Measurements from ENCODE around the gene NELL1.

The NELL1 gene

DNA sequence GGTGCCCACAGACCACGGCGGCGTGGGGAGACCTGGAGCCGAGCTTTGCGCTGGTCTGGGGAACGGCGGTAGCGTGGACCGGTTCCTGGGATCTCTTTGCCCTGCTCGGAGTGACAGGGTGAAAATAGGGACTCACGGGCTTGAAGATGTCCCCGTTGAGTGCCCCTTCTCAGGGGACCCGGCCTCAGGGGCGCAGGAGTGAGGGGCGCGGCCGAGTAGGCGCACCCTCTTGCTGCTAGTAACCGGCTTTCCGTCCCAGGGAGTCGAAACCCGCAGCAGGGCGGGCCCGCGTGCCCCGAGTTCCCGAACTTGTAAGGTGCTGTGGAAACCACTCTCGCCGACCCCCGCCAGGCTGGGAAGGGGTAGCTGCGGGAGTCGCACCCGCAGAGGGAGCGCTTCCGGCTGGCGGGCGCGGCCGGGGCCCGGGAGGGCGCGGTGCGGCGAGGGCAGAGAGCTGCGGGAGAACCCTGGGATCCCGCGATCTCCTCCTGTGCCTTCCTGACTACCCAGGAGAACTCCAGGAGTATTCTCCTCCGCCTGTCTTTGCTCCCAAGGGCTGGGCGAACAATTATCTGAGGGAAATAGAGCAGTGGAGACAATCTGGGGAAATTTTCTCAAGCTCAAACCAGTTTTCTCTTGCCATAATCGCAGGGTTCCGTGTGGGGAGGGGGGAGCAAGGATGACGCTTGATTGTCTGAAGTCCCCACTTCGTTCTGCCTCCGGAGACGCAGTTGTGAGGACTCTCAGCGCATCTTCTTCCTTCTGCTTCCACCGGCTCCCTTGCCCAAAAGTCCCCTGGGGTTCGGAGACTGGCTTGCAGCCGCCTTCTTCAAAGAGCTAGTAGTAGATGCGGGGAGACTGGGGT, 666 bp downstream of the NELL1 start:
- no peak for DNase-seq

DNA sequence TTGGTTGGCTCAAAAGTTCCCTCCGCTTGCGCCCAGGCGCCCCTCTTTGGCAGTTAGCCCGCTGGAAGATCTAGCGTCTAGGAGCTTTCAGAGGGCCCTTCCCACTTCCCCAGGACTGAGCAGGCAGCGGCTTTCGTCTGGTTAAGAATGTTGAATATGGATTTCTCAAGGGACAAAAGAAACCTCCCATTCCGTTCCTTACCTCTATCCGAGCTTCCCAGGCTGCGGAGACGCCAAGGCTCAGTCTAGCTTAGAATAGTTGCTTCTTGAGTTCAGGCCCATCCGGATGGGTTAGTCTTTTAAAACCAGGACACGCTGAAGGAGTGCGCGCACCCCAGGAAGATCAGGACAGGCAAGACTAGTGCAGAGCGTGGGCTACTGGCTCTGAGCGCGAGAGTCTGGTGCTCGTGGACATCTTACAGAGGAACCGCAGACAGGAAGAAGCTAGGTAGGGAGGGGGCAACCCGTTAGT, 1.6 kb downstream of the NELL1 start:
- no peak for DNase-seq

DNA sequence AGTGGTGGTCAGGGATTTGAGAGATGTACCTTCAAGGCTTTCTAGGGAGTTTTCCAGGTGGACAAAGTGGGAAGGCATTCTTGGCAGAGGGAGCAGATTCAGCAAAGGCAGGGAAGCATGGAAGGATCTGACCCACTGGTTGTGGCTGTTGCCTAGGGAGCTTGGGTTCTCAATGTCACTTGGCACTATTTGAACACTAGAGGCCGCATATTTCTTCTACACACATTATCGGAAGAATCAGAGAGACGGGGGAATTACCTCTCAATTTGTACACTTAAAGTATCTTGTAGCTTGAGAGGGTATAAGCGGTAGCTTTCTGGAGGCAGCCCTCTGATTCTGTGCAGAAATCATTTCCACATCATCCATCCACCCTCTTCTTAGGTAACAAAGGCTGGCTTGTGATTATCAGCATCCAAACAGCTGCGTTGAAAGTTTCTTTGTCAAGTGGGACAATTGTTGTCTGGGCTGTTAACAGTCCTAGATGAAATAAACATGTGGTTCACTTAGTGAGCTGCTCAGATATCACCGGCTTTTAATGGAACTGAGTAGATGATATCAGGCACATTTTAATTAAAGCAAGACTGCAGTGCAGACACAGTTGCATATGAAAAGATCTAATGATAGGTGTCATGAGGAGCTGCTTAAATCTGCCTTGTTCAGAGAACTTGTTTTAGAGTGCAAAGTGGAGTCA, 2.6 kb downstream of the NELL1 start:
- peak; percentile 45 to 52 for DNase-seq

DNA sequence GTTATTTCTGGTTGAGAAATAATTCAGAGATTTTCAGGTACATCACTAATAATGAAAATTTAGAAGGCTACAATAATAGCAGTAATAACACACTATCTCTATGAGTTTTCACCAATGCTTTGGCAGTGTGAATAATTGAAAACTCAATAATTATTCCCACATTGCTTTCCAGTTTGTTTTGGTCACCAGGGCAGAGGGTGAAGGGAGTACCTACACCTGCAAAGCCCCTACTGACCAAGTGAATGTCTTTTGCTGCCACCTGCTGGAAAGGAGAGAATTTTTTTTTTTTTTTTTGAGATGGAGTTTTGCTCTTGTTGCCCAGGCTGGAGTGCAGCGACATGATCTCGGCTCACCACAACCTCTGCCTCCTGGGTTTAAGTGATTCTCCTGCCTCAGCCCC, 3.2 kb downstream of the NELL1 start:
- DNase-seq: no peak

DNA sequence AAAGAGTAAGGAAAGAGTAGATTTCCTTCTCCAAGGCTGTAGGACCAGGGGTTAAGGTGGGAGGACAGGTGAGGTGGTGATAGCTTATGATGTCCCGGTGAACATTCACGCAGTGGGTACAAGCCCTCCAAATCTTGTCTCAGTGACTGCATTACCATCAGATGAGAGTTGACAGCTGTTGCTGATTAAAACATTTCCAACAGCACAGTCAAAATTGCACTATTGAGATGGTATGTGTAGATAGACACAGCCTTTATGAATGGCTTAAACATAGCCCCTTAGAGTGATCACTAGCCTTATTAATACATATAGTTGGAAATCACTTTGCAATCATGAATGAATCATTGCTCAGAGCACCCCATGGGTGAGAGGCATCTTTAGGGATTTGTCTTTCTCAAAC, 7.3 kb downstream of the NELL1 start:
- no peak for DNase-seq

DNA sequence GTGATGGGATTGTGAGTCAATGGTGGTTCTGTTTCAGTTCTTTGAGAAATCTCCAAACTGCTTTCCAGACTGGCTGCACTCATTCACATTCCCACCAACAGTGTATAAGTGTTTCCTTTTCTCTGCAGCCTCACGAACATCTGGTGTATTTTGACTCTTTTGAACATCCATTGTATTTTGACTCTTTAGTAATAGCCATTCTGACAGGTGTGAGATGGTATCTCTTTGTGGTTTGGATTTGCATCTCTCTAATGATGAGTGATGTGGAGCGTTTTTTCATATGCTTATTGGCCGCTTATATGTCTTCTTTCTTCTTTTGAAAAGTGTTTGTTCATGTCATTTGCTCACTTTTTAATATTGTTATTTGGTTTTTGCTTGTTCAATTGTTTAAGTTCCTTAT, 19.4 kb downstream of the NELL1 start:
- DNase-seq: no peak

DNA sequence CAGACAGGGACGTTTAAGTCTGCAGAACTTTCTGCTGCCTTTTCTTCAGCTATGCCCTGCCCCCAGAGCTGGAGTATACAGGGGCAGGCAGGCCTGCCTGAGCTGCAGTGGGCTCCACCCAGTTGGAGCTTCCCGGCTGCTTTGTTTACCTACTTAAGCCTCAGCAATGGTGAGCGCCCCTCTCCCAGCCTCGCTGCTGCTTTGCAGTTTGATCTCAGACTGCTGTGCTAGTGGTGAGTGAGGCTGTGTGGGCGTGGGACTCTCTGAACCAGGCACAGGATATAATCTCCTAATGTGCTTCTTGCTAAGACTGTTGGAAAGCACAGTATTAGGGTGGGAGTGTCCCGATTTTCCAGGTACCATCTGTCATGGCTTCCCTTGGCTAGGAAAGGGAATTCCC, 38.5 kb downstream of the NELL1 start:
- DNase-seq: no peak

DNA sequence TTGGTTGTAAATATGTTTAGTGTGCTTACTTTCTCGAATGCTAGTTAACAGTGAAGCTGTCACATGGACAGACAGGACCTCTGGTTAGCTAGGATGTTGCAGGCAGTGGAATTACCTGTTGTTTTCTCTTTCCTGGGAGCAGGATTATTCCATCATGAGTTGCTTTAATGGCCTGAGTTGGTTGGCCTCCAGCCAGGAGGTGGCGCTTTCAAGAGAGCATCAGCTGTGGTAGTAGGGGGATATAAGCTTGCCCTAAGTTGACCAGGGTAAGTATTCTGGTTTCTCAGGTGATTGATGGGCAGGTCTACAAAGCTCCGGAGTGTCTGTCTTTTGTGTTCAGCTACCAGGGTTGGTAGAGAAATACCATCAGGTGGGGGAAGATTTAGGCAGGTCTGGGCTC, 43.5 kb downstream of the NELL1 start:
- DNase-seq: no peak

DNA sequence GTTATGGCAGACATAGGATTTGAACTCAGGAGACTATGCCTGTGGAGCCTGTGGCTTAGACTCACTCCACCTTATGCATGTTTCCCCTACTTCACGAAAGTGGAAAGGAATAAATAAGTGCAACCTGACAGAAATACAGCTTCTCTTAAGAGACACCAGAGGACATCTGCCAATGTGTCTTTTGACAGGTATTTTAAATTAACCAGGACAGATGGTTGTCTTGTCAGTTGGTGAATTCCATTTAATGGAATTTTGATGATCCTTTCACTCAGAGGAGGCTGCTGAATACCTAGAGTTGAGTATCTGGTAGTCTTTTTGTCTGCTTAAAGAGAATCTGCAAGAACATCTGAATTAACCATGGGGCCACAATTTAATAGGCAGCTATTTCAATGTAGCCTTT, 46.1 kb downstream of the NELL1 start:
- DNase-seq: no peak

DNA sequence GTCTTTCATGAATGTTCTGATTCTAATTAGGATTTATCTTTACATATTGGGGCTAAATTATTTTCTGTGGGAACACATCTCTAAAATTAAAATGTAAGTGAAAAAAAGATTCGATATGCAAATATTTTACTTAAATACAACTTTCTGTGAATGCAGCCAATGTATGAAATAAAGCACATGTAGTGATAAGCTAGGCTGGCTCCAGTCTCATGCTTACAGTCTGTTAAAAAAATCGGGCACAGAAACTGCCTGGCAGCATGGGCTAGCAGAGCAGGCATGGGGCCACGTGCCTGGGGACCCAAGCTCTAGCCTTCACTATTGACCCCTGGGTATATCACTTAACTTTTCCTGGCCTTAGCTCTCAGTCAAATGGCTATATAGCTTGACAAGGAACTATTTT, 46.5 kb downstream of the NELL1 start:
- DNase-seq: no peak

DNA sequence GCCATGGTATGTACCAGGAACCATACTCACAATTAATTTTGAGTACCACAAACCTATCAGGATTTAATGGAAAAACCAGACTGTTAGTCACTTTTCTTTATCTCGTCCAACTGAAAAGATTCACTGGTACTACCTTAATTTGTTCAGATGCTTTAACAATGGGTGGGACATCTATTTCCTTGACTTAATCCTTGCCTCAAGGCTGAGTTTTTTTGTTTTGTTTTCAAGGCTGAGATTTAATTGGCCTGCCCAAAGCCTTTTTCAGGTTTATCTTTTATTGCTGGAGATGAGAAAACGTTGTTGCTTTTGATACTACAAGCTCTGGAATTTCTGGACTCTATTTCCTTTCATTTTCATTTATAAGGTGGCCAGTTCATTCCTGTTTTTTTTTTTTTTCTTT, 50.4 kb downstream of the NELL1 start:
- no peak for DNase-seq

DNA sequence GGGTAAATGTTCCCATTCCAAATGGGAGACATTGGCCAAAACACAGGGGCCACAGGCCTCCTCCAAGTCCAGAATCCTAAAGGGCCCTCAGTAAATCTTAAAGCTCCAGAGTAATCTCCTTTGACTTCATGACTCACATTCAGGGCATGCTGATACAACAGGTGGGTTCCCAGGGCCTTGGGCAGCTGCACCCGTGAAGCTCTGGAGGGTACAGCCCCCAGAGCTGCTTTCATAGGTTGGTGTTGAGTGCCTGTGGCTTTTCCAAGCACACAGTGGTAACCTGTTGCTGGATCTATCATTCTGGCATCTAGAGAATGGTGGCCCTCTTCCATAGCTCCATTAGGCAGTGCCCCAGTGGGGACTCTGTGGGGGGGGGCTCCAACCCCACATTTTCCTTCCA, 54.0 kb downstream of the NELL1 start:
- no peak for DNase-seq

DNA sequence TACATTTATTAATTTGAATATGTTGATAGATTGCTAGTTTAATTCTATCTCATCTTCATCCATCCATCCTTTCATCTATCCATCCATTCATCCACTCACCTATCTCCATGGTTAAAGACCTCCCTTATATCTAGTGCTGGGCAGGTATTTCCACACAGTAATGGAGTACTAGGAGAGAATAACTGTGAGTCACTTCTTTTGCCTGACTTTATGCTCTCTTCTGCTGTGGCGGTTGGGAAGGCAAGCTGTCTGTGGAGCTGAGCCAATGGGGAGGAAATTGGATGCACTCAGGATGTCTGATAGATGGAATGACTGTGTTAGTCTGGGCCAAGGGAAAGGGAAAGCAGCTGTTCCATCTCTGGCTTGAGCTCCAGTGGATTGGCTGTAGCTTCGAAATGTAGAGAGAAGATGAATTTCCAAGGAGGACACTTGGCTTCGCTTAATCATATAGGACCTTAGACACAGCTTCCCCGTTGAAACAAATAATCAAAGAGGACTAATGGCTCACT, 60.3 kb downstream of the NELL1 start:
- no peak for DNase-seq

DNA sequence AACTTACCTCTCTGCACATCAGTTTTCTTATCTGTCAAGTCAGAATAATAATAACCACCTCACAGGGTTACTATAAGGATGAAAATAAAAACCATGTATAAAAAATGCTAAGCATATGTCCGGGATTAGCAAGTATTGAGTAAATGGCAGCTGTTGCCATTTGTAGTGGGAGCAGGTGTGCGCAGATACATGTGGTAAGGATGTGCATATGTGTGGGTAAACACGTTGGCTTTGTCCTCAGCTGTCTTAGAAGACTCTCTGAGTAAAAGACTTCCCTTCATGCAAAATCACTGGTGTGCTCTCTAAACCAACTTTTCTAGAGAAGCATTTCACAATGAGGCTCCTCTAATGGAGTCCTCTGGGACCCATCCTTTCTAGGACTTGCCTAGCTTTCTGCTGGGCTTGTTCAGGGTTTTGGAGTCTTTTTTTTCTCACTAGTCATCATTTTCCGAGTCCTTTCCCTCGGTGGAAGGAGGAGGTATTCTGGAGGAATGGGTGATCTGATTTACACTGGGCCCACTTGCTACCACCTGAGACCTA, 62.4 kb downstream of the NELL1 start:
- DNase-seq: peak in 1 of 2 experiments; percentile 13

DNA sequence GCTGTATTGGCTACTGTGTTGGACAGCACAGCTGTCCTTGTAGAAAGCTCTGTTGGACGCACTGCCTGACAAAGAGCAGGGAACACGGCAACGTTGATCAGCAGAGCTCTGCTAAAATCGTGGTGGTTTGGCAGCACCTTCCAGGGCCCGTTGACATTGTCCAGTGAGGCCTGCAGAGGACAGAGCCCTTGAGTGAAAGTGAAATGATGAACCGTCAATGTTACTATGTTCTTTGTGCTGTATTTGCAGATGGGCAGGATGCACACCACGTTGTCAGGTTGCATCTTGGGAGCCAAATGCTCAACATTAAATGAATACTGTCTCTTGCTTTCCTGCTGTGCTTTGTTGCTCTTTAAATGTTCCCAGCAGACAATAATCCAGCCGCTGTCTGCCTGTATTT, 69.7 kb downstream of the NELL1 start:
- DNase-seq: peak in 1 of 2 experiments; percentile 71

DNA sequence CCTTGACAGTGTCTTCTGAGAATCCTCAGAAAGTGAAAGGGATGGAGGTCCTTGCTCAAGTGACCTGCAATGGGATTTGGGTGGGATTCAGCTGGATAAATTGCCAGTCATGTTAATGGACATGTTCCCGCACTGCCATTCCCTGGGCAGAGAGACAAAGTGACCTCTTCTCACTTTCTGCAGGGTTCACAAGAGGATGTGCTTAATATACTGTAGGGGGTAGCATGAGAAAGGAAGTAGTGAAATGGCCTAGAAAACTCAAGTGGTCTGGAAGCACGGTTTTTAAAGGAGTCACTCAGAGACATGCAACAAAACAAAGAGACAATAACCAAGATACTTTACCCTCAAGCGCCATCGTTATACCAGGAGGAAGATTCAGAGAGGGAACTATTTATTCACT, 70.2 kb downstream of the NELL1 start:
- DNase-seq: peak; percentile 35 to 71

DNA sequence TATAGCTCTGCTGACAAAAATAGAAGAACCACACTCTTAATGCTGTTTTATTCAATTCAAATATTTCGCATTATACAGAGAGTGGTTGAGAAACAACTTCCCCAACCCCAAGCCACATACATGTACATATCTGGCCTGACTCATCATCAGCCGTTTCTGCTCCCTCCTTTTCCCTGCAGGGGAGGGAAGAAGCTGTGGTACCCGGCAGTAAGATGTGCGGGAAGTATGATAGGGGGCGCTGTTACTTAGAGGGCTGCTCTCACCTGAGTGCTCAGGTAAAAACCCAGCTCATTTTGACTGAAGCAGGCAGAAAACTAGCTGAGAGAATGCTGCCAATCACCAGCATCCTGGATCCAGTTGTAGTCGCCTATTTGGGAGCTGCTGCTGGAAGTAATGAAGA, 85.5 kb downstream of the NELL1 start:
- peak in 1 of 2 experiments; percentile 20 for DNase-seq

DNA sequence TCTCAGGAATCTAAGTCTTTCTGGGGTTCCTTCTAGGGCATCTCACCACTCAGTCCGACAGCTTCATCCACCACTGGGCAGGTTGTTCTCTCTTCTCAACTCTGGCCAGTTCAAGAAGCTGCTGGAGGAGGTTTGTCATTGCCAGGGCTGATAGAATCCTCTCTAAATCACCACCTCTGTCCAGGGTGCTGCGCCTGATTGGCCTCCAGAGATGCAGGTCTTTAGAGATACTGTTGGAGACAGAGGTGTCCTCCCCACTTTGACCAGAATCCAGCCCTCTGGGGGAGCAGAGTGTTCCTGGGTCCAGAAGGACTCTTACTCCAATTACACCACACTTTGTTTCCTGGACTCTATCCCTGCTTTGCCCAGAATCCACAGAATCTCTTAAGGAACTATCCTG, 90.2 kb downstream of the NELL1 start:
- no peak for DNase-seq

DNA sequence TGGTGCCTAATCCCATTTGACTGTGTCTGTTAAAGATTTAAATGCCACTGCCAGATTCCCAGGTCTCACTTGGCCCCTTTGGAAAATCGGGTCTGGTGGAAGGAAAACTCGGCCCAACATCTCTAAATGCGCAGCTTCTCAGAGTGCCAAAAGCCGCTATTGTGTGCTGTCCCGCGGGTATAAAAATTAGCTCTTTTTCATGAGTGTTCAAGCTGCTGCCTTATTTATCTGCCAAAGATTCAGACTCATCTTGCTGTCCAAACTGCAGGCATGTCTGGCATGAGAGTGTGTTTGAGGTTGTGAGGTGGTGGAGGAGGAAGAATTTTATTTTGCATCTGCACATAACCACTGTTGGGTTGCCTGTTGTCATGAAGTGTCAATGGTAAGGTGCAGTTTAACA, 91.4 kb downstream of the NELL1 start:
- DNase-seq: no peak

DNA sequence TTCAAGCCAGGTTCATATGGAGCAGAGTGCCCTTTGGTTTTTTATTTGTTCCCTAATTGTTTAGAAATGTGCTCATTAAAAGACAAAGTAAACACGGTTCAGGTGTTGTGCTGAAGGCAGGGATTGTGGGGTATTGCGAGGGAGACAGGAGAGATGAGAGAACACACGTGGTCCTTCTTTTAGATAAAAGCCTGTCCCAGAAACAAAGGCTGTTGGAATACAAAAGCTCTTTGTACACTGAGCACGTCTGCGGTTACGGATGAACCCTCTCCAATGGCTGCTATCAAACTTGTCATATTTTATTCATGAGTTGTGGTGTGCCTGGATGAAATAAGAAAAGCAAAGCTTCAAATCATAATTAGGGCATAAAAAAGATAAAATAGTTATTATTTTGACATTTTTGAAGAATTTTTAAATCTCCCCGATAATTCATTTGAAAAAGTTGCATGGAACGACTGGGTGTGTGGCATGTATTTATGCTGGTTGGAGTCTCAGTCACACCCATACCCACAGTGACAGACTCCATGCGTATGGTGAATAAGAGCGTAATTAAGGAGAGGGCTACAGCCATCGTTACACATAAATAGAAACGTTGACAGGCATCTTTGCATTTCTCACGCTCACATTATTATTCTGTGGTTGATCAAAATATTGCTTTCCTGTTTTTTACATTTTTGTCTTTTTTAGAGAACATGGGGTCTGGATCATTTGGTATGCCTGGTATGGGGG, 92.9 kb downstream of the NELL1 start:
- DNase-seq: peak; percentile 82 to 92

DNA sequence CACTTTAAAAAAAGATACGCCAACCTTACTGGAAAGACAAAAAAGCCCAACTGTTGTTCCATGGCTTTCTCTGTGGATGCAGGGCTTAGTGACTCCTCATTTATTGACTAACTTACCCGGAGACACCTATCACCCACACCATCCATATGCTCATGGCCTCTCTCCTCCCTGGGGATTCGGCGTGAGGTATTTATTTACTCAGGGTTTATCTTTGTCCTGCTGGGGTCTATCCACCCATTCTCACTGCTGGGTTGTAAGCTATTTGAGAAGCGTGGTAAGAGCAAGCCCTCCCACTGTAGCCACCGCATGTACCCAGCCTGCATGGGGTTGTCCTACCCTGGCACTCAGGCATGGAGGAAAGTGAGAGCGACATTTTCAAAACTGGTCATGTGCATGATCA, 93.6 kb downstream of the NELL1 start:
- DNase-seq: peak in 1 of 2 experiments; percentile 67

DNA sequence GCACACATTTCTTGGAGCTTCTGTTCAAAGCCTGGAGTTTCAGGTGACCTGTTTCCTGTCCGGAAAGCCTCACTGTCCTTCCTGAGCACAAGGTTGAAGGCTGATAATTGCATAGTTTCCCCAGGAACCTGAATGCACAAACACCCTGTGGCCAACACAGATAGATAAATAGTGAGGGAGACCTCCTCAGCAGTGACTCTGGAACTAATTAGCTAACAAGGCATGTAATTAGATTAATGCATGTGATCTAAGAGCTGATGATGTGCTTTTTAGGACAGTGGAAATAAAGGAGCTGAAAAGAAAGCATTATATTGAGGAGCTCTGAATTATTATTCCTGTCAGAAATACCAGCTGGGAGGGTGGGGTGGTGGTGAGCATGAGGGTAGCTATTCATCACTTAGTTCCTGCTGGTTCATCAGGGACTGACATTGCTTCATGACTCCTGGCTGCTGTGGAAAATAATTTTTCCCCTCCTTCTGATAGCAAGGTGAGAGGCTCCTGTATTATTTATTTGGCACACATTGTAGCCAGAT, 101.1 kb downstream of the NELL1 start:
- no peak for DNase-seq

DNA sequence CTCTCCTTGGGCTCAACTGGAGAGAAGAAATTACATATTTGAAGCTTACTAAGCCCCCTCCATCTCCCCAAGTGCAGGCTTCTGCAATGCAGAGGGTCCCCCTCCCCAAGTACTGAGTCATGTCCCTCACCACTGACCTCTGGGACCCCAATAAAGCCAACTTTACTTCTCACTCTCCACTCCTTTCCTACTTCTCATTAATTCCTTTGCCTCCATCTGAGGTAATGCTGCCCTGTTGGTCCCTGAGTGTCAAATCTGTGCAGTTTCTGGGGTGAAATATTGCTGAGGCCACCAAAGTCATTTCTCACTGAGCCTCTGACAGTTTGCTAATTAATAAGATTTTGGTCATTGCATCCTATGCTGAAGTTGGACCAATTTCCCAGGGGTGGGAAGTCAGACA, 101.6 kb downstream of the NELL1 start:
- DNase-seq: no peak

Measured in NCI-H187 (cell line).